IMR-90 (cell line): ENCODE results near the gene SCCPDH. TPM values are rescaled to one million over a fixed set of nuclear protein-coding genes. Genes with fewer than 3 reads are reported as not detected.
"Not testable (repeated sequence)": the region's sequence is repeated elsewhere in the genome, so short reads cannot be mapped to it uniquely, and the experiment has no call there.

Experiments used
- ATAC-seq: fragments of 200-7000 bp; cut with Tn5 transposase; 2 replicates; pipeline ENCODE4 v1.9.1; 2020; ENCODE audit warnings: low read depth, mild to moderate bottlenecking, moderate library complexity
- BruUV-seq: library from RNA; stranded (reverse); fragments of 400-500 nt; replicated peaks from 2 replicates; lab custom pipeline; 2021; lab: Mats Ljungman, UMichigan
- CTCF ChIA-PET: fragments of 300-600 bp; formaldehyde crosslinking; extraction: SDS; loops from one replicate; lab custom pipeline; 2021; ENCODE audit warnings: antibody characterized with exemption; lab: Yijun Ruan, JAX
- POLR2A ChIA-PET: fragments of 300-600 bp; sonication (Branson Sonifier 250); formaldehyde crosslinking; loops from one replicate; lab custom pipeline; 2022; ENCODE audit warnings: antibody characterized with exemption; ENCODE audit not compliant: unreplicated experiment; lab: Charles Lee
- DNase-seq: peaks from one replicate; pipeline ENCODE4 v3.0.0; 2013
- H2AFZ ChIP-seq: replicated peaks from 2 replicates; pipeline ENCODE3; 2013; ENCODE audit warnings: low read length, mild to moderate bottlenecking; ENCODE audit not compliant: poor library complexity
- H2AK5ac ChIP-seq: 2 replicates; pipeline ENCODE4 v1.6.1; 2013; ENCODE audit warnings: low read depth, low read length, inconsistent platforms
- H2AK9ac ChIP-seq: replicated peaks from 2 replicates; pipeline ENCODE3; 2013; ENCODE audit warnings: mild to moderate bottlenecking, low read depth, low read length, moderate library complexity; ENCODE audit not compliant: poor library complexity
- H2BK120ac ChIP-seq: 2 replicates; pipeline ENCODE4 v1.6.1; 2013; ENCODE audit warnings: low read depth, low read length, inconsistent platforms
- H2BK15ac ChIP-seq: 3 replicates; pipeline ENCODE4 v1.6.1; 2013; ENCODE audit warnings: low read depth, low read length, inconsistent platforms
- H2BK20ac ChIP-seq: 2 replicates; pipeline ENCODE4 v1.6.1; 2013; ENCODE audit warnings: low read depth, mild to moderate bottlenecking, inconsistent platforms, low read length, moderate library complexity
- H2BK5ac ChIP-seq: 2 replicates; pipeline ENCODE4 v1.6.1; 2013; ENCODE audit warnings: mild to moderate bottlenecking, low read depth, low read length, inconsistent platforms; ENCODE audit not compliant: poor library complexity, severe bottlenecking
- H3K14ac ChIP-seq: replicated peaks from 2 replicates; pipeline ENCODE4 v1.6.1; 2013; ENCODE audit warnings: low read depth, low read length, inconsistent platforms
- H3K18ac ChIP-seq: 2 replicates; pipeline ENCODE4 v1.6.1; 2013; ENCODE audit warnings: low read depth, low read length, control low read depth
- H3K23ac ChIP-seq: 2 replicates; pipeline ENCODE4 v1.6.1; 2013; ENCODE audit warnings: low read depth, low read length, inconsistent platforms
- H3K27ac ChIP-seq: 2 replicates; pipeline ENCODE4 v1.5.1; 2013; ENCODE audit warnings: mild to moderate bottlenecking, control low read depth, low read length; ENCODE audit not compliant: insufficient read depth
- H3K27me3 ChIP-seq: 2 replicates; pipeline ENCODE4 v1.6.1; 2013; ENCODE audit warnings: low read length; ENCODE audit not compliant: control insufficient read depth, insufficient read depth
- H3K36me3 ChIP-seq: 2 replicates; pipeline ENCODE4 v1.6.1; 2013; ENCODE audit warnings: low read length, mixed read lengths; ENCODE audit not compliant: control insufficient read depth, insufficient read depth
- H3K4ac ChIP-seq: 2 replicates; pipeline ENCODE4 v1.6.1; 2013; ENCODE audit warnings: low read depth, low read length, inconsistent platforms
- H3K4me1 ChIP-seq: 2 replicates; pipeline ENCODE4 v1.6.1; 2013; ENCODE audit warnings: low read length, mixed read lengths; ENCODE audit not compliant: control insufficient read depth, insufficient read depth
- H3K4me2 ChIP-seq: 2 replicates; pipeline ENCODE4 v1.6.1; 2013; ENCODE audit warnings: low read depth, mild to moderate bottlenecking, control low read depth, low read length, moderate library complexity
- H3K4me3 ChIP-seq: 2 replicates; pipeline ENCODE4 v1.5.1; 2013; ENCODE audit warnings: low read depth, mild to moderate bottlenecking, control low read depth, low read length, moderate library complexity; ENCODE audit not compliant: insufficient read depth
- H3K56ac ChIP-seq: 2 replicates; pipeline ENCODE4 v1.6.1; 2013; ENCODE audit warnings: low read length, inconsistent platforms; ENCODE audit not compliant: insufficient read depth; ENCODE audit errors: extremely low read depth
- H3K79me1 ChIP-seq, 2 experiments: 2 replicates each; pipeline ENCODE4 v1.6.1; 2013; ENCODE audit warnings: low read length in 2 of 2, inconsistent platforms in 1 of 2, low read depth in 1 of 2
- H3K9ac ChIP-seq: 2 replicates; pipeline ENCODE4 v1.6.1; 2013; ENCODE audit warnings: low read depth, low read length, control low read depth
- H3K9me1 ChIP-seq: 2 replicates; pipeline ENCODE4 v1.6.1; 2013; ENCODE audit warnings: low read length, inconsistent platforms; ENCODE audit not compliant: insufficient read depth
- H3K9me3 ChIP-seq: 2 replicates; pipeline ENCODE4 v1.6.1; 2013; ENCODE audit warnings: low read length; ENCODE audit not compliant: control insufficient read depth, insufficient read depth
- H4K20me1 ChIP-seq: 2 replicates; pipeline ENCODE4 v1.6.1; 2013; ENCODE audit warnings: low read length, inconsistent platforms; ENCODE audit not compliant: insufficient read depth
- H4K5ac ChIP-seq: 2 replicates; pipeline ENCODE4 v1.6.1; 2013; ENCODE audit warnings: mild to moderate bottlenecking, low read depth, low read length, control low read depth
- H4K8ac ChIP-seq, 2 experiments: 2 replicates each; pipeline ENCODE4 v1.6.1; 2013; ENCODE audit warnings: low read depth in 2 of 2, low read length in 2 of 2, control low read depth in 1 of 2, inconsistent platforms in 1 of 2
- H4K91ac ChIP-seq: 2 replicates; pipeline ENCODE4 v1.6.1; 2013; ENCODE audit warnings: low read depth, low read length, inconsistent platforms; ENCODE audit not compliant: insufficient read depth
- WGBS, 2 experiments: methylation state at CpG; one replicate each; pipeline versions ENCODE4 v1.1.5 to v1.1.7; 2013; ENCODE audit warnings: missing lambda C conversion rate in 2 of 2; ENCODE audit not compliant: insufficient read length in 1 of 2; ENCODE audit errors: extremely low coverage in 2 of 2; 5-methylcytosine and 5-hydroxymethylcytosine counted together
- dilution Hi-C: fragments of 300-500 bp; cut with HindIII; formaldehyde crosslinking; loops from one replicate; pipeline ENCODE4 v1.14.3; 2018; ENCODE audit warnings: low sequenced_read_pairs; ENCODE audit not compliant: unreplicated experiment
- in situ Hi-C: fragments of 300-500 bp; cut with MboI; formaldehyde crosslinking; loops from 3 replicates; pipeline ENCODE4 v1.14.3; 2019; ENCODE audit warnings: low sequenced_read_pairs, inconsistent platforms, mixed read lengths
- intact Hi-C: fragments of 100-400 bp; cut with micrococcal nuclease; formaldehyde crosslinking; loops from 2 replicates; pipeline ENCODE4 v1.10.0; 2022
- polyA plus RNA-seq, 3 experiments: library from polyadenylated mRNA; depleted of rRNA; stranded (reverse); fragments of >200 nt; gene quantifications; 2 replicates each; pipeline ENCODE4 v1.2.3, GENCODE V29; 2012; ENCODE audit warnings: low replicate concordance in 1 of 3
- total RNA-seq: library from RNA; depleted of rRNA; stranded (reverse); fragments of >200 nt; gene quantifications from 2 replicates; pipeline ENCODE4 v1.2.3, GENCODE V29; 2012

SCCPDH gene
- total and polyA plus RNA-seq, 2 of the 4 experiments (the other 2 are of a cell fraction) = 26.9 to 37.8 TPM

DNA sequence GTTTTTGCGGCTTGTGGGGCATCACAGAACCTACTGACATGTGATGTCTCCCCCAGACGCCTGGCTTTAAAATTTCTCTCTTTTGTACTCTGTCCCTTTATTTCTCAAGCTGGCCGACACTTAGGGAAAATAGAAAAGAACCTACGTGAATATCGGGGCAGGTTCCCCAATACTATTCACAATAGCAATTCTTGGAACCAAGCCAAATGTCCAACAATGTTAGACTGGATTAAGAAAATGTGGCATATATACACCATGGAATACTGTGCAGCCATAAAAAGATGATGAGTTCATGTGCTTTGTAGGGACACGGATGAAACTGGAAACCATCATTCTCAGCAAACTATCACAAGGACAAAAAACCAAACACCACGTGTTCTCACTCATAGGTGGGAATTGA lies 3.4 kb upstream of the SCCPDH start:
- H3K4ac ChIP-seq, dilution Hi-C loops, H2AFZ ChIP-seq, H3K9ac ChIP-seq, H2AK9ac ChIP-seq, H3K23ac ChIP-seq, H3K9me3 ChIP-seq, H3K27me3 ChIP-seq, H4K20me1 ChIP-seq, intact Hi-C loops, H3K9me1 ChIP-seq, H4K8ac ChIP-seq, H2BK120ac ChIP-seq, H2AK5ac ChIP-seq, H3K4me3 ChIP-seq, H2BK20ac ChIP-seq, H3K18ac ChIP-seq, ATAC-seq, H4K5ac ChIP-seq, H2BK15ac ChIP-seq, H3K36me3 ChIP-seq, DNase-seq, BruUV-seq, H2BK5ac ChIP-seq, H3K4me1 ChIP-seq, H3K56ac ChIP-seq, H3K27ac ChIP-seq, H3K4me2 ChIP-seq, in situ Hi-C loops, POLR2A ChIA-PET, H4K91ac ChIP-seq, CTCF ChIA-PET, H3K14ac ChIP-seq: not testable (repeated sequence)
- H3K79me1 ChIP-seq = peaks cover 12 to 20% of the 10 kb centered on the region in 2 experiments; a peak in 3 of 4 replicates
- 100% methylated on average over 1 of the region's 7 CpGs; no CpG with 5 or more reads in 1 of the 2 experiments for WGBS, 2 experiments
